Ishikawa (cell line): ENCODE data around the gene PILRA.

Source experiments
- CEBPB ChIP-seq: IDR thresholded peaks from 2 replicates; pipeline ENCODE4 v1.6.1; 2012
- MAX ChIP-seq: IDR thresholded peaks from 2 replicates; pipeline ENCODE4 v1.6.1; 2012
- RAD21 ChIP-seq: IDR thresholded peaks from 2 replicates; pipeline ENCODE4 v1.6.1; 2012; ENCODE audit warnings: low read depth
- REST ChIP-seq: IDR thresholded peaks from 2 replicates; pipeline ENCODE4 v1.6.1; 2012; ENCODE audit warnings: low read depth, mild to moderate bottlenecking
- TAF1 ChIP-seq: IDR thresholded peaks from 2 replicates; pipeline ENCODE4 v1.6.1; 2012; ENCODE audit warnings: low read depth, mild to moderate bottlenecking
- YY1 ChIP-seq: IDR thresholded peaks from 2 replicates; pipeline ENCODE4 v1.6.1; 2012; ENCODE audit warnings: low read depth

- no peak for TF ChIP-seq TAF1
- TF ChIP-seq REST, result no peak
- no peak for TF ChIP-seq MAX
- no peak for TF ChIP-seq YY1
- no peak for TF ChIP-seq CEBPB
- TF ChIP-seq RAD21, result no peak
Measured at GRCh38 chr7:100444311-100445278, 71.3 kb downstream of the PILRA start.
